B cell (primary cell): Measurements from ENCODE around the gene SCAMP4. TPM values are rescaled to one million over a fixed set of nuclear protein-coding genes. Genes with fewer than 3 reads are reported as not detected.
A peak's percentile ranks its signal among the peaks of the same experiment; 100 is the strongest.

Experiments
- ATAC-seq: fragments of 200-7000 bp; cut with Tn5 transposase; one replicate; pipeline ENCODE4 v1.10.0; 2021; ENCODE audit warnings: low read depth, mild to moderate bottlenecking, moderate number of reproducible peaks, moderate library complexity
- CTCF ChIA-PET: fragments of 350-600 bp; sonication (Branson Sonifier 250); formaldehyde crosslinking; loops from one replicate; lab custom pipeline; 2021; ENCODE audit warnings: antibody characterized with exemption, inconsistent platforms; lab: Charles Lee
- POLR2A ChIA-PET: fragments of 350-600 bp; sonication (Branson Sonifier 250); formaldehyde crosslinking; loops from one replicate; lab custom pipeline; 2021; ENCODE audit warnings: antibody characterized with exemption; lab: Charles Lee
- DNase-seq: peaks from one replicate; pipeline ENCODE4 v3.0.0; 2013
- H2AFZ ChIP-seq: 2 replicates; pipeline ENCODE4 v1.6.1; 2012; ENCODE audit warnings: mild to moderate bottlenecking, low read depth, low read length; ENCODE audit not compliant: insufficient read depth, poor library complexity, severe bottlenecking
- H3K27ac ChIP-seq, 2 donors: 1 replicate in 1 of 2; 2 replicates in 1 of 2; pipeline ENCODE4 v1.5.1; 2012 to 2013; ENCODE audit warnings: low read length in 2 of 2, mild to moderate bottlenecking in 2 of 2, moderate library complexity in 1 of 2
- H3K27me3 ChIP-seq, 4 experiments: fragments of 200-600 bp in 1 of 4; sonication (generic) in 1 of 4; replicated peaks in 1 of 4; 1 replicate in 2 of 4; 2 replicates in 2 of 4; pipeline versions ENCODE4 v1.6.1 to v1.7.0; 2013 to 2016; ENCODE audit warnings: low read length in 3 of 4, mild to moderate bottlenecking in 2 of 4, mixed read lengths in 1 of 4, moderate library complexity in 1 of 4; ENCODE audit not compliant: insufficient read depth in 4 of 4, control insufficient read depth in 3 of 4; ENCODE audit errors: control extremely low read depth in 1 of 4
- H3K36me3 ChIP-seq, 2 experiments: replicated peaks in 1 of 2; 1 replicate in 1 of 2; 2 replicates in 1 of 2; pipeline versions ENCODE4 v1.6.1 to v1.7.1; 2013; ENCODE audit warnings: low read length in 1 of 2; ENCODE audit not compliant: insufficient read depth in 2 of 2, control insufficient read depth in 1 of 2; ENCODE audit errors: control extremely low read depth in 1 of 2, extremely low read depth in 1 of 2
- H3K4me1 ChIP-seq, 2 donors: fragments of 200-600 bp in 1 of 2; sonication (generic) in 1 of 2; 1 replicate in 1 of 2; 2 replicates in 1 of 2; pipeline versions ENCODE4 v1.5.1 to v1.6.1; 2013 to 2017; ENCODE audit warnings: low read length in 2 of 2; ENCODE audit not compliant: control insufficient read depth in 2 of 2, insufficient read depth in 2 of 2
- H3K4me2 ChIP-seq: replicated peaks from 2 replicates; pipeline ENCODE3; 2012; ENCODE audit warnings: mild to moderate bottlenecking, low read depth, low read length; ENCODE audit not compliant: poor library complexity, severe bottlenecking
- H3K4me3 ChIP-seq, 5 experiments: fragments of 200-600 bp in 1 of 5; sonication (generic) in 1 of 5; 1 replicate in 3 of 5; 2 replicates in 2 of 5; pipeline versions ENCODE4 v1.5.1 to v1.7.0; 2011 to 2016; ENCODE audit warnings: low read length in 4 of 5, mild to moderate bottlenecking in 4 of 5, low read depth in 2 of 5, control low read depth in 1 of 5, moderate library complexity in 1 of 5; ENCODE audit not compliant: insufficient read depth in 1 of 5; ENCODE audit errors: control extremely low read depth in 1 of 5, extremely low read depth in 1 of 5
- H3K79me2 ChIP-seq: fragments of 200-600 bp; sonication (generic); one replicate; pipeline ENCODE4 v1.6.0; 2016; ENCODE audit warnings: low read length; ENCODE audit not compliant: control insufficient read depth, insufficient read depth
- H3K9ac ChIP-seq: fragments of 200-600 bp; sonication (generic); 2 replicates; pipeline ENCODE4 v1.6.1; 2017; ENCODE audit warnings: mild to moderate bottlenecking, low read length, moderate library complexity
- H3K9me3 ChIP-seq, 3 donors: one replicate each; pipeline versions ENCODE4 v1.6.1 to v1.7.1; 2013; ENCODE audit warnings: low read length in 2 of 3; ENCODE audit not compliant: control insufficient read depth in 2 of 3, insufficient read depth in 1 of 3; ENCODE audit errors: control extremely low read depth in 1 of 3
- H4K20me1 ChIP-seq: 2 replicates; pipeline ENCODE4 v1.6.0; 2012; ENCODE audit warnings: mild to moderate bottlenecking, low read length; ENCODE audit not compliant: insufficient read depth, control insufficient read depth, poor library complexity, severe bottlenecking
- H3K27ac Mint-ChIP-seq: one replicate; pipeline ENCODE4 v1.8.0; 2021; ENCODE audit warnings: mixed read lengths
- H3K27me3 Mint-ChIP-seq: one replicate; pipeline ENCODE4 v1.8.0; 2021; ENCODE audit warnings: mixed read lengths
- H3K4me1 Mint-ChIP-seq: one replicate; pipeline ENCODE4 v1.8.0; 2021; ENCODE audit warnings: mixed read lengths
- H3K4me3 Mint-ChIP-seq: one replicate; pipeline ENCODE4 v1.8.0; 2021; ENCODE audit warnings: mixed read lengths
- H3K9me3 Mint-ChIP-seq: one replicate; pipeline ENCODE4 v1.8.0; 2022; ENCODE audit warnings: mixed read lengths; ENCODE audit not compliant: insufficient read depth
- CTCF ChIP-seq: fragments of 200-600 bp; IDR thresholded peaks from one replicate; pipeline ENCODE4 v1.8.0; 2022; ENCODE audit warnings: antibody characterized with exemption, mild to moderate bottlenecking
- EZH2 ChIP-seq: IDR thresholded peaks from 2 replicates; pipeline ENCODE4 v1.6.1; 2012; ENCODE audit warnings: borderline replicate concordance, low read depth, mild to moderate bottlenecking, moderate library complexity, low read length; ENCODE audit not compliant: insufficient read depth, poor library complexity, severe bottlenecking
- WGBS: methylation state at CpG from one replicate; pipeline ENCODE4 v1.1.5; 2013; ENCODE audit warnings: missing lambda C conversion rate; ENCODE audit not compliant: insufficient coverage; 5-methylcytosine and 5-hydroxymethylcytosine counted together
- intact Hi-C: fragments of 100-400 bp; cut with micrococcal nuclease; formaldehyde crosslinking; loops from one replicate; pipeline ENCODE4 v1.10.0; 2022
- polyA plus RNA-seq: library from polyadenylated mRNA; depleted of rRNA; stranded (reverse); fragments of >200 nt; gene quantifications from 2 replicates; pipeline ENCODE4 v1.2.3, GENCODE V29; 2012
- total RNA-seq, 2 donors: library from RNA; stranded (reverse); fragments of 120-200 nt in 1 of 2; gene quantifications; 1 replicate in 1 of 2; 2 replicates in 1 of 2; pipeline versions ENCODE4 v1.2.3 to v1.2.4, GENCODE V29; 2013 to 2022

SCAMP4 gene
- total and polyA plus RNA-seq, 2 donors (not counting 1 experiment from before 2014, with no cell fraction given) = 47.9 to 60.0 TPM

- Mint-ChIP-seq H3K27me3 (no peaks in the 10 kb centered on the region), H3K4me3 (no peak overlapping the region), H3K9me3 (no peaks in the 10 kb centered on the region), H3K27ac (peak overlapping the region; percentile 37), H3K4me1 (peaks cover 12% of the 10 kb centered on the region)
- TF ChIP-seq CTCF = no peak
- TF ChIP-seq EZH2 = no peak
- 96% methylated on average over 31 of the region's 34 CpGs for WGBS
- H3K9ac ChIP-seq = no peak overlapping the region
- peaks cover 88% of the 10 kb centered on the region for H3K79me2 ChIP-seq
- H3K4me2 ChIP-seq = no peak overlapping the region
- H3K36me3 ChIP-seq = peaks cover 2 to 33% of the 10 kb centered on the region in 2 experiments
- H4K20me1 ChIP-seq = peaks cover 79% of the 10 kb centered on the region
- no peak overlapping the region for H2AFZ ChIP-seq
- DNase-seq (no peak), ATAC-seq (no peak)
- no peak overlapping the region for H3K27ac ChIP-seq
- CTCF ChIA-PET = no interaction called here
- H3K9me3 ChIP-seq = no peaks in the 10 kb centered on the region
- H3K27me3 ChIP-seq = no peaks in the 10 kb centered on the region
- H3K4me1 ChIP-seq = peaks cover 0 to 7% of the 10 kb centered on the region in 2 donors
- POLR2A ChIA-PET = no interaction called here
- H3K4me3 ChIP-seq = no peak overlapping the region
- intact Hi-C loops = no loop called here
Observed at GRCh38 chr19:1968279-1969175, 63.3 kb downstream of the SCAMP4 start.
